ENCODE data around the gene CTAGE8.
"Not testable (repeated sequence)": the region's sequence is repeated elsewhere in the genome, so short reads cannot be mapped to it uniquely, and the experiment has no call there.

CTAGE8 gene

GRCh38 chr7:144239365-144239764, 29.7 kb downstream of the CTAGE8 start, which contains the start of gene OR2A42:
Gene OR2A42, minus strand, starts transcription at chr7:144239605. Its CDS starts 6,762 bp downstream, at chr7:144232843.
- H3K36me3 ChIP-seq (ENCODE audit: insufficient read depth, low read length); H3K9ac ChIP-seq (ENCODE audit: insufficient read length); H3K4me3 ChIP-seq; H3K27ac ChIP-seq; H3K9me3 ChIP-seq (ENCODE audit: low read depth, low read length); DNase-seq (ENCODE audit: low read depth, low spot score): not testable (repeated sequence)

GRCh38 chr7:144238530-144239082, 30.5 kb downstream of the CTAGE8 start:
- not testable (repeated sequence) for H3K27ac ChIP-seq; DNase-seq (ENCODE audit: low read depth, low spot score); H3K9me3 ChIP-seq (ENCODE audit: low read depth, low read length); H3K4me3 ChIP-seq; H3K9ac ChIP-seq (ENCODE audit: insufficient read length); H3K36me3 ChIP-seq (ENCODE audit: insufficient read depth, low read length)

- DNase-seq (ENCODE audit: low read depth, low spot score); H3K4me3 ChIP-seq; H3K9me3 ChIP-seq (ENCODE audit: low read depth, low read length); H3K27ac ChIP-seq; H3K36me3 ChIP-seq (ENCODE audit: insufficient read depth, low read length); H3K9ac ChIP-seq (ENCODE audit: insufficient read length): not testable (repeated sequence)
Observed at GRCh38 chr7:144233039-144233438, 36.0 kb downstream of the CTAGE8 start.

GRCh38 chr7:144231027-144231426, 38.1 kb downstream of the CTAGE8 start:
- H3K9ac ChIP-seq (ENCODE audit: insufficient read length); H3K36me3 ChIP-seq (ENCODE audit: insufficient read depth, low read length); H3K27ac ChIP-seq; H3K9me3 ChIP-seq (ENCODE audit: low read depth, low read length); H3K4me3 ChIP-seq; DNase-seq (ENCODE audit: low read depth, low spot score): not testable (repeated sequence)

GRCh38 chr7:144228810-144229209, 40.3 kb downstream of the CTAGE8 start:
- H3K9me3 ChIP-seq (ENCODE audit: low read depth, low read length); H3K27ac ChIP-seq; H3K36me3 ChIP-seq (ENCODE audit: insufficient read depth, low read length); DNase-seq (ENCODE audit: low read depth, low spot score); H3K9ac ChIP-seq (ENCODE audit: insufficient read length); H3K4me3 ChIP-seq: not testable (repeated sequence)

- not testable (repeated sequence) for H3K36me3 ChIP-seq (ENCODE audit: insufficient read depth, low read length)
Observed at GRCh38 chr7:144226866-144227265, 42.2 kb downstream of the CTAGE8 start.

GRCh38 chr7:144223675-144224074, 45.4 kb downstream of the CTAGE8 start:
- DNase-seq (ENCODE audit: low read depth, low spot score); H3K27ac ChIP-seq: not testable (repeated sequence)

More at GRCh38 chr7:144226866-144227265, 42.2 kb downstream of the CTAGE8 start:
- H3K27ac ChIP-seq; H3K9ac ChIP-seq (ENCODE audit: insufficient read length); H3K4me3 ChIP-seq; DNase-seq (ENCODE audit: low read depth, low spot score); H3K9me3 ChIP-seq (ENCODE audit: low read depth, low read length): not testable (repeated sequence)

GRCh38 chr7:144220531-144220930, 48.6 kb downstream of the CTAGE8 start:
- not testable (repeated sequence) for H3K4me3 ChIP-seq; H3K27ac ChIP-seq; DNase-seq (ENCODE audit: low read depth, low spot score); H3K9me3 ChIP-seq (ENCODE audit: low read depth, low read length); H3K36me3 ChIP-seq (ENCODE audit: insufficient read depth, low read length); H3K9ac ChIP-seq (ENCODE audit: insufficient read length)

More at GRCh38 chr7:144223675-144224074, 45.4 kb downstream of the CTAGE8 start:
- H3K4me3 ChIP-seq; H3K9me3 ChIP-seq (ENCODE audit: low read depth, low read length); H3K9ac ChIP-seq (ENCODE audit: insufficient read length); H3K36me3 ChIP-seq (ENCODE audit: insufficient read depth, low read length): not testable (repeated sequence)

- H3K9ac ChIP-seq (ENCODE audit: insufficient read length); DNase-seq (ENCODE audit: low read depth, low spot score); H3K9me3 ChIP-seq (ENCODE audit: low read depth, low read length); H3K36me3 ChIP-seq (ENCODE audit: insufficient read depth, low read length); H3K4me3 ChIP-seq; H3K27ac ChIP-seq: not testable (repeated sequence)
Observed at GRCh38 chr7:144219149-144219548, 49.9 kb downstream of the CTAGE8 start.

GRCh38 chr7:144218581-144218980, 50.5 kb downstream of the CTAGE8 start:
- not testable (repeated sequence) for H3K36me3 ChIP-seq (ENCODE audit: insufficient read depth, low read length); H3K4me3 ChIP-seq; DNase-seq (ENCODE audit: low read depth, low spot score); H3K9ac ChIP-seq (ENCODE audit: insufficient read length); H3K27ac ChIP-seq; H3K9me3 ChIP-seq (ENCODE audit: low read depth, low read length)

GRCh38 chr7:144217200-144217599, 51.9 kb downstream of the CTAGE8 start:
- H3K36me3 ChIP-seq (ENCODE audit: insufficient read depth, low read length); DNase-seq (ENCODE audit: low read depth, low spot score); H3K9ac ChIP-seq (ENCODE audit: insufficient read length); H3K27ac ChIP-seq; H3K4me3 ChIP-seq; H3K9me3 ChIP-seq (ENCODE audit: low read depth, low read length): not testable (repeated sequence)
